Activated CD4-positive, alpha-beta memory T cell treated with anti-CD3 and anti-CD28 coated beads for 36 hours (primary cell): ENCODE measurements around the gene DUOX1. TPM values are rescaled to one million over a fixed set of nuclear protein-coding genes. Genes with fewer than 3 reads are reported as not detected.

Source experiments
- CTCF ChIA-PET: fragments of 350-600 bp; sonication (Branson Sonifier 250); formaldehyde crosslinking; loops from one replicate; lab custom pipeline; 2021; ENCODE audit warnings: antibody characterized with exemption, inconsistent platforms; lab: Charles Lee
- POLR2A ChIA-PET: fragments of 350-600 bp; sonication (Branson Sonifier 250); formaldehyde crosslinking; loops from one replicate; lab custom pipeline; 2021; ENCODE audit warnings: antibody characterized with exemption; lab: Charles Lee
- DNase-seq: peaks from one replicate; pipeline ENCODE4 v3.0.0-alpha.2; 2020
- H3K27ac Mint-ChIP-seq: one replicate; pipeline ENCODE4 v1.8.0; 2021; ENCODE audit warnings: mixed read lengths
- H3K27me3 Mint-ChIP-seq: one replicate; pipeline ENCODE4 v1.8.0; 2021; ENCODE audit warnings: mixed read lengths
- H3K36me3 Mint-ChIP-seq: one replicate; pipeline ENCODE4 v1.8.0; 2021; ENCODE audit warnings: mixed read lengths
- H3K4me1 Mint-ChIP-seq: one replicate; pipeline ENCODE4 v1.8.0; 2021; ENCODE audit warnings: low read depth, mixed read lengths
- H3K4me3 Mint-ChIP-seq: one replicate; pipeline ENCODE4 v1.8.0; 2021; ENCODE audit warnings: mild to moderate bottlenecking, mixed read lengths
- H3K9me3 Mint-ChIP-seq: one replicate; pipeline ENCODE4 v1.8.0; 2021; ENCODE audit warnings: mixed read lengths
- intact Hi-C: fragments of 100-400 bp; cut with micrococcal nuclease; formaldehyde crosslinking; loops from one replicate; pipeline ENCODE4 v1.15.1; 2023
- total RNA-seq, 2 experiments: library from RNA; stranded (reverse); gene quantifications; one replicate each; pipeline ENCODE4 v1.2.3, GENCODE V29; 2021

The DUOX1 gene
- total RNA-seq, 2 experiments from 2014 or later, result 0.51 to 0.74 TPM

DNA sequence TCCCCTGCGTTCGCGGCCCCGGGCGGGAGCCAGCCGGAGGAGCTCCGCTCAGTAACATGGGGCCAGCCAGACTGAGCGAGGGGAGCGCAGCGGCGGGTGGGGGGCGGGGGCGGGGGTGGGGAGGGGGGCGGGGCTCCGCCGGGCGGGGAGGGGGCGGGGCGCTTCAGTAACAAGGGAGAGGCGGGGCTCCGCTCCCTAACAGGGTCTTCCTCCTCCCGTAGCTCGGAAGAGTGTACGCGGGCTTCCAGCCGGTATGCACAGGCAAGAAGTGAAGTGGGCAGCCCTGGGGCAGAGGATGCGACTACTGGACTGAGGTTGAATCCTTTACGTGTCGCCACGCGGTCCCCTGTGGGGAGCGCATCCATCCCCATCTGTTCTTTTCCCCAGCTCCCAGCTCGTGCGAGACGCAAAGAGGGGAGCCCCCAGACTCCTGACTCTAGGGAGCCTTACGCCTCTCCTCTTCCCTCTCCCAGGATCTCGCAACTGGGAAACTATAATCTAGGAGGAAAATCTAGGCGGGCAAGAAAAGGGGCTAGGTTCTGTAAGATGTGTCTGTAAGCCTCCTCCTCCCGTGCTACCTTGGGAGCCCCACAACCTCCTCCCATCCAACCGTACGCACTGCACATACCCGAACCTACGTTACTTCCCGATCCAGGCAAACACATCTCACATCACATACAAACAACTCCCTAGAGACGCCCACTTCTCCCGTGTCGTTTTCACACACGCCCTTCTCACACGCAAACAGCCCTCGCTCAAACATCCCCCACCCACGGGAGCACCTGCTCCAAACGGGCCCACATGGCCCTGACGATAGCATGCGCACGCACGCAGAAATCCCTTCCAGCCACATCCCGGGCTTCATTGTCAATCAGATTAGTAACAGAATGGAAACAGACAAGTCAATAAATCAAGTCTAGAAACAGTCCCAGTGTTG is 58.4 kb downstream of the DUOX1 start, which contains the start of gene SHF:
Gene SHF (minus strand): TSS at position 73 of the 937 bp plus-strand sequence. CDS start 15 bp downstream, at position 58.
- Mint-ChIP-seq H3K36me3 (no peaks in the 10 kb centered on the region), H3K4me1 (peaks cover 28% of the 10 kb centered on the region), H3K9me3 (no peaks in the 10 kb centered on the region), H3K27ac (peak within 1 kb of the TSS; percentile 82), H3K27me3 (no peaks in the 10 kb centered on the region), H3K4me3 (peak within 1 kb of the TSS; percentile 76)
- CTCF ChIA-PET, result interaction anchor here (0.6 to 3.2 kb wide), 4 partner anchors 10 to 70 kb away, joined by 4 to 17 read pairs (median 6); no protein-coding TSS in a partner anchor
- POLR2A ChIA-PET, result interaction anchor here (1.0 to 2.1 kb wide), 5 partner anchors 10 to 25 kb away, joined by 5 to 9 read pairs (median 6); no protein-coding TSS in a partner anchor
- DNase-seq, result peak; percentile 84
- intact Hi-C loops, result loop anchor here (1.0 kb wide), 2 partner anchors 10 to 21 kb away; no protein-coding TSS in a partner anchor

DNA sequence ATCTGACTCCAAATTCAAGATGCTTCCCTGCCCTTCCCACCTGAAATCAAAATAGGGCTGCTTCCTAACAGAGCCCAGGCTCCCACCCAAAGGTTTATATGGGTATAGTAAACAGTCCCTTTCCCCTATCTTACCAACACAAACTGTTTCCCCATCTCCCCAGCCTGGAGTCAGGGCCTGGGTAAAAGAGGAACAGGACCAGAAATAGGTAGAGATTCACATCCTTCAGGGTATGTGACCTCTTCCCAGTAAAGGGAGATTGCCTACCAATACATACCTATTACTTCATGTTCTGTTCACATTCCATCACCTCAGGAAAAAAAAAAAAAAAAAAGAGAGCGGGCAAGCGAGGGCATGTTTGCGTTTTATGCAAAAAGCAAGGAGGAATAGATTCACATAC is 67.7 kb downstream of the DUOX1 start:
- intact Hi-C loops, result no loop called here
- Mint-ChIP-seq H3K27ac (peak overlapping the region; percentile 68), H3K27me3 (peaks cover 3% of the 10 kb centered on the region), H3K4me3 (peak overlapping the region; percentile 59), H3K4me1 (peaks cover 13% of the 10 kb centered on the region), H3K36me3 (no peaks in the 10 kb centered on the region), H3K9me3 (no peaks in the 10 kb centered on the region)
- no peak for DNase-seq
- ChIA-PET CTCF (interaction anchor here (0.8 to 6.6 kb wide), 14 partner anchors 9 to 216 kb away, joined by 3 to 48 read pairs (median 6); partner anchors contain the start of gene SHF), POLR2A (interaction anchor here (1.3 to 1.4 kb wide), 2 partner anchors 9 to 30 kb away, joined by 5 to 9 read pairs; partner anchors contain the start of gene SHF)

DNA sequence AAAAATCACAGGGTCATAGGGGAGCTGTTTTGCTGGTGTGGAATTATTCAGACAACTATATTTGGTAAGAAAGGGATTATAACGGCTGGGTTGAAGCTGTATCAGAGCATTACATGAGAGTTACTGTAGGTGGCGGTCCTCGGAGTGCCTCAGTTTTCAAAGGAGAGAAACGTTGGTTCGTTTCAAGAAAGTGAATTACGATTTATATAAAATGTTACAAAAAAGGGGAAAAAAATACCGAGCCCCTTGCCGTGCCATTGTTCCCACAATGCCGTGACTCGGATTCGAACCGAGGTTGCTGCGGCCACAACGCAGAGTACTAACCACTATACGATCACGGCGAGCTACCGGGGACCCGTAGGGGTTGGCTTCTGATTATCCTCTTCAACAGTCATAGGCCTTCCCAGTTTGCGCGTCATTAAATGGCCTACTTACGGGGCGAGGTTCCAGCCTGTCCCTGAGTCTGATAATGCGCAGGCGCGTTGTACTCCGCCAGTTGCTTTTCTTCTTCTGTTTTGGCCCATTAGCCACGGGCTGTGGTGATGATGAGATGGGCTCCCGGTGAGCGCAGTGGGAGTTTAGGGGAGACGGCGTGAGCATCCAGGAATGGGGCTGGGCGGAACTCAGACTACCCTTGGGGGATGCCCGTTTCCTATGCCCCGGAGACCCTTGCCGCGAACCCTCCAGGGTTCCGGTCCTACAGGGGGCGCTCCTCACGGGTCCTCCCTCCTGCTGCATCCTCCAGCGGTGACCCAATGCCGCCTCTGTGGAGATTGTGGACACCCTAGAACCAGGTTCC is 68.7 kb downstream of the DUOX1 start:
- ChIA-PET CTCF (interaction anchor here (0.7 to 6.6 kb wide), 21 partner anchors 10 to 232 kb away, joined by 3 to 48 read pairs (median 5); partner anchors contain the start of gene SHF), POLR2A (interaction anchor here (0.7 to 1.5 kb wide), 7 partner anchors 10 to 204 kb away, joined by 3 to 9 read pairs (median 5); partner anchors contain the start of gene SHF)
- Mint-ChIP-seq H3K4me1 (peaks cover 13% of the 10 kb centered on the region), H3K27me3 (peaks cover 3% of the 10 kb centered on the region), H3K27ac (no peak overlapping the region), H3K36me3 (no peaks in the 10 kb centered on the region), H3K4me3 (no peak overlapping the region), H3K9me3 (no peaks in the 10 kb centered on the region)
- intact Hi-C loops, result loop anchor here (1.0 to 2.0 kb wide), 6 partner anchors 10 to 772 kb away; partner anchors contain the start of genes BLOC1S6 and CTDSPL2
- peak; percentile 98 for DNase-seq

DNA sequence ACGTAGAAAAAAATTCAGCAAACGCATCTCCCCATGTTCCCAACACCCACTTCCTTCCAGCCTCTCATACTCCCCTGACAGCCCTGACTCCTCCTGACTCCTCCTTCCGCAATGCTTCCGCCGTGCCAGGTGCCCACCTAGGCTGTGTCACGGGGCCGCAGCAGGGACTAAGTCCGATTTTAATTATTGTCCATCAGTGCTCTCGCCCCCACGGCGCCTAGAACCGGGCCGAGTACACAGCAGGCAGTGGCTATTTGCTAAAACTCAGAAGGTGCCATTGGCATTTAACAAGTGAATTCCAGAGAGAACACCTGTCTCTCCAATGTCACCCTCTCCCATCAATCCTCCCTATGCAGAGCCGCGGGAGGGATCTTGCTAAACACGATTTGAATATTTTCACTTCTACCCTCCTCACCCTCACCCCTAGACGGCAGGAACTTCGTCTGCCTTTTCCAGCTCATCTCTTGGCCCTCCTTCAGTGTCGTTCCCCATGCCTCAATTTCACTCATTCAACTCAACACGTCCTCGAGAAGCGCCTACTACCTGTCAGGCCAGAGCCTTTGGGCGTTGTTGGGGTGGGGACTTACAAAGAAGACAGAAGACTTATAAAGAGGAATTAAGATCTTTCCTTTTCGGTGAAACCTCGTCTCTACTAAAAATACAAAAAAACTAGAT is 69.5 kb downstream of the DUOX1 start:
- Mint-ChIP-seq H3K9me3 (no peaks in the 10 kb centered on the region), H3K27me3 (peaks cover 3% of the 10 kb centered on the region), H3K4me3 (no peak overlapping the region), H3K27ac (no peak overlapping the region), H3K4me1 (peaks cover 13% of the 10 kb centered on the region), H3K36me3 (no peaks in the 10 kb centered on the region)
- intact Hi-C loops, result loop anchor here (2.0 kb wide), 1 partner anchor 772 kb away; the partner anchor contains the start of gene CTDSPL2
- ChIA-PET POLR2A (interaction anchor here (1.1 to 2.2 kb wide), 5 partner anchors 11 to 536 kb away, joined by 3 to 18 read pairs (median 7); partner anchors contain the start of genes SHF and SPG11), CTCF (interaction anchor here (0.6 to 6.6 kb wide), 5 partner anchors 24 to 200 kb away, joined by 3 to 48 read pairs (median 8); no protein-coding TSS in a partner anchor)
- peak; percentile 63 for DNase-seq

DNA sequence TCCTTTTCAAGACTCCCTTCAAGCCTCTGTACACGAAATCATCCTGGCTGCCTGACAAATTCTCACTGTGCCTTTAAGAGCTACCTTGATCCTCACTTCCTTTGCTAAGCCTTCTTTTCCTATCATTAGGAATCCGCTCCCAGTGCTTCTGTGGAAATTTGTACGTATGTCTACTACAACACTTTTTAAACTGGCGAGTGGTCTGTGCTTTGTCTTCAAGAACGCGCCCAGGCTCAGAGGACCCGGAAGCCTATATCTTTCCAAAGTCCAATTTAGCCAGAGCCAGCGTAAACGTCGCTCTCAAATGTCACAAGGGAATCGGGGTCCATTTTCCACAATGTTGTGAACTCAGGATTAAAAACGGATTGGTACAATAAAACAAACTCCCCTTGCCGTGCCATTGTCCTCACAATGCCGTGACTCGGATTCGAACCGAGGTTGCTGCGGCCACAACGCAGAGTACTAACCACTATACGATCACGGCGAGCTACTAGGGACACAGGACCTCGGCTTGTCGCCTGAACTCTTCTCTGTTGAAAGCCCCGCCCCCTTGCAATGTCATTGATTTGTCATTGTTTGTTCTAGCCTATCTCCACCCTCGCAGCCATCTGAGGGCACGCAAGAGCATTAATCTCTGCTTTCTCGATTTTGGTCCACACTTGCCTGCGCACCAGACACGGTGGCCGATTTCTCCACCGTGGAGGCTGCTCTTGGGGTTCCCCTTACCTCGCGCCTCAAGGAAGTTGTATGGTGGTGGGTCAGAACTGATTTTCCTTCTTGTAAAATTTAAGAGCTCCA is 70.4 kb downstream of the DUOX1 start:
- Mint-ChIP-seq H3K4me1 (peaks cover 16% of the 10 kb centered on the region), H3K27ac (no peak overlapping the region), H3K27me3 (peaks cover 3% of the 10 kb centered on the region), H3K36me3 (no peaks in the 10 kb centered on the region), H3K9me3 (no peaks in the 10 kb centered on the region), H3K4me3 (no peak overlapping the region)
- CTCF ChIA-PET, result interaction anchor here (0.6 to 6.6 kb wide), 10 partner anchors 10 to 207 kb away, joined by 3 to 48 read pairs (median 4); a partner anchor contains a TSS
- intact Hi-C loops, result loop anchor here (1.0 to 2.0 kb wide), 4 partner anchors 79 to 259 kb away; a partner anchor contains a TSS
- POLR2A ChIA-PET, result interaction anchor here (0.6 to 2.5 kb wide), 12 partner anchors 10 to 537 kb away, joined by 3 to 18 read pairs (median 5); partner anchors contain the start of genes BLOC1S6, SHF and SPG11
- peak; percentile 99 for DNase-seq

- CTCF ChIA-PET, result interaction anchor here (0.8 to 6.6 kb wide), 10 partner anchors 9 to 201 kb away, joined by 3 to 48 read pairs (median 5); a partner anchor contains a TSS
- Mint-ChIP-seq H3K27me3 (peaks cover 3% of the 10 kb centered on the region), H3K4me3 (no peak overlapping the region), H3K36me3 (no peaks in the 10 kb centered on the region), H3K9me3 (no peaks in the 10 kb centered on the region), H3K27ac (no peak overlapping the region), H3K4me1 (peaks cover 17% of the 10 kb centered on the region)
- intact Hi-C loops, result loop anchor here (1.0 to 2.0 kb wide), 4 partner anchors 78 to 258 kb away; a partner anchor contains a TSS
- DNase-seq, result peak; percentile 91
- POLR2A ChIA-PET, result interaction anchor here (0.6 to 2.5 kb wide), 10 partner anchors 9 to 386 kb away, joined by 3 to 18 read pairs (median 4); partner anchors contain the start of genes BLOC1S6 and SHF
Observed at GRCh38 chr15:45200799-45201556, 71.2 kb downstream of the DUOX1 start.

- Mint-ChIP-seq H3K4me1 (peaks cover 17% of the 10 kb centered on the region), H3K4me3 (no peak overlapping the region), H3K27ac (no peak overlapping the region), H3K9me3 (no peaks in the 10 kb centered on the region), H3K27me3 (peaks cover 4% of the 10 kb centered on the region), H3K36me3 (no peaks in the 10 kb centered on the region)
- no peak for DNase-seq
- intact Hi-C loops, result loop anchor here (2.0 kb wide), 2 partner anchors 83 to 257 kb away; no protein-coding TSS in a partner anchor
- POLR2A ChIA-PET, result interaction anchor here (0.6 to 2.5 kb wide), 10 partner anchors 8 to 385 kb away, joined by 3 to 18 read pairs (median 4); partner anchors contain the start of genes BLOC1S6 and SHF
- CTCF ChIA-PET, result interaction anchor here (0.8 to 6.6 kb wide), 9 partner anchors 8 to 201 kb away, joined by 3 to 48 read pairs (median 5); a partner anchor contains a TSS
Observed at GRCh38 chr15:45201557-45201859, 71.7 kb downstream of the DUOX1 start.

GRCh38 chr15:45201869-45202268 is 72.1 kb downstream of the DUOX1 start:
- no peak for DNase-seq
- Mint-ChIP-seq H3K4me3 (no peak overlapping the region), H3K36me3 (no peaks in the 10 kb centered on the region), H3K27me3 (peaks cover 7% of the 10 kb centered on the region), H3K27ac (no peak overlapping the region), H3K4me1 (peaks cover 17% of the 10 kb centered on the region), H3K9me3 (no peaks in the 10 kb centered on the region)
- CTCF ChIA-PET, result interaction anchor here (0.8 to 6.6 kb wide), 11 partner anchors 8 to 200 kb away, joined by 3 to 48 read pairs (median 5); a partner anchor contains a TSS
- POLR2A ChIA-PET, result interaction anchor here (1.3 to 2.5 kb wide), 3 partner anchors 8 to 77 kb away, joined by 4 to 7 read pairs (median 5); partner anchors contain the start of gene SHF
- intact Hi-C loops, result loop anchor here (2.0 kb wide), 2 partner anchors 83 to 257 kb away; no protein-coding TSS in a partner anchor

DNA sequence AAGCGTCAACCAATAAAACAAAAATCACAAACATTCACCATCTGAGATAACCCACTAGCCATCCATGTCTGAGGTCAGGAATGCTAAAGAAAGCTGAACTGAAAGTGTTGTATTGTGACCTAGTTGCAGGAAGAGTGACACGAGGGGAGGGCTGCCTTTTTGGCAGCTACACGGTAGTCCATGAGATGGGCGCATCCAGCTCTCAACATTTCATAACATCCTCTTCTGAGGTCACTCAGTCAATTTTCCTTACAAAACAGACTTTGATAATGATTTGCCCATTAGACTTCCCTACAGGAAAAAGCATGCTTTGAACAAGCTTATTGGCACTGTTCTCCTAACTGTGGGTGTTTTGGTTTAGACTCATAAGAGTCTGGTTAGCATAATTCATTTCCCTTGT is 73.4 kb downstream of the DUOX1 start:
- Mint-ChIP-seq H3K9me3 (no peaks in the 10 kb centered on the region), H3K4me3 (no peak overlapping the region), H3K4me1 (peaks cover 13% of the 10 kb centered on the region), H3K36me3 (no peaks in the 10 kb centered on the region), H3K27ac (no peak overlapping the region), H3K27me3 (peaks cover 7% of the 10 kb centered on the region)
- ChIA-PET POLR2A (interaction anchor here (1.3 kb wide), 1 partner anchor 199 kb away, joined by 4 read pairs; a partner anchor contains a TSS), CTCF (interaction anchor here (0.6 to 6.6 kb wide), 9 partner anchors 9 to 226 kb away, joined by 3 to 71 read pairs (median 4); a partner anchor contains a TSS)
- intact Hi-C loops, result no loop called here
- DNase-seq, result no peak
